C4-2B (cell line): ENCODE data around the gene STIM1.

Experiments used
- CTCF ChIP-seq: fragments of 450-650 bp; conservative IDR thresholded peaks from 2 replicates; pipeline ENCODE4 v1.5.1; 2017; ENCODE audit warnings: mild to moderate bottlenecking
- ZFX ChIP-seq: fragments of 450-650 bp; IDR thresholded peaks from 2 replicates; pipeline ENCODE4 v1.6.1; 2017

DNA sequence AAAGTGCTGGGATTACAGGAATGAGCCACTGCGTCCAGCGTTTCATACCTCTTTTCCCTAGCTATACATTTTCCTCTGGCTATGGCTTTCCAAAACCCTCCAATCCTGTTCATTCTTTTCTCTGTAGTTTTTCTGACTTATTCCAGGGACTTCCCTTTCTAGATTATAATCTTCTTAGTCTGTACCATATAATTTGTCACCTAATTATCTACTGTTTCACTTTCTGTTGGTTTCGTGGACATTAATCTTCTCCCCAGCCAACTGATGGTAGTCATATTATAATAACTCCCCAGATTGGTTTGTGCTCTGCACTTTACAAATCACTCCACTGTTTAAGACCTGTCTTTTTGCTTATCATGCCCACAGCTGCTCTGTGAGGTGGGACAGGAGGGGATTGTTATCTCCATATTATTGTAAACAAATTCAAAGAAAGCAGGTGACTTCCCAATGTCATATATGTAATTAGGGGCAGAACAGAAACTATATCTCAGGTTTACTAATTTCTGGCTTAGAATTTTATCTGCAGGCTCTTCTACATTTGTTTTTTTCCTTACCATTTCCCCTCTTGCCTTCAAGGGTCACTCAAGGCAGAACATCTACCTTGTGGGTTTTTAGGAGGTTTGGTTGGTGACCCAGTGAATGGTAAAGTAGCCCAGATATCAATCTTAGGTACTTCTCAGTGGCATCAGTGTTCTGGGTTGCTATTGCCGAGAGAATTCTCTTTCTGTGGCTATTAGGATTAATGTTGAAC, 23.9 kb downstream of the STIM1 start:
- TF ChIP-seq CTCF (no peak), ZFX (no peak)
